Mesendoderm (in vitro differentiated cells): Measurements from ENCODE around the gene RPGRIP1L.
"Not testable (repeated sequence)": the region's sequence is repeated elsewhere in the genome, so short reads cannot be mapped to it uniquely, and the experiment has no call there.

ENCODE experiments used
- DNase-seq: peaks from one replicate; pipeline ENCODE4 v3.0.0; 2013
- H2AK5ac ChIP-seq: 2 replicates; pipeline ENCODE4 v1.6.1; 2013; ENCODE audit warnings: low read length, inconsistent platforms
- H2BK120ac ChIP-seq: 2 replicates; pipeline ENCODE4 v1.6.1; 2013; ENCODE audit warnings: low read depth, mild to moderate bottlenecking, low read length, moderate library complexity, mixed read lengths
- H2BK15ac ChIP-seq: replicated peaks from 2 replicates; pipeline ENCODE4 v1.6.1; 2013; ENCODE audit warnings: low read depth, mild to moderate bottlenecking, moderate library complexity
- H2BK5ac ChIP-seq: 2 replicates; pipeline ENCODE4 v1.6.1; 2013; ENCODE audit warnings: low read length, inconsistent platforms
- H3K18ac ChIP-seq: 2 replicates; pipeline ENCODE4 v1.6.1; 2013; ENCODE audit warnings: mild to moderate bottlenecking, low read length, mixed read lengths
- H3K23ac ChIP-seq: one replicate; pipeline ENCODE4 v1.6.1; 2013; ENCODE audit warnings: low read length
- H3K27ac ChIP-seq: 2 replicates; pipeline ENCODE4 v1.5.1; 2013; ENCODE audit warnings: low read depth, mild to moderate bottlenecking, inconsistent platforms, low read length, moderate library complexity
- H3K27me3 ChIP-seq: 2 replicates; pipeline ENCODE4 v1.6.1; 2013; ENCODE audit warnings: low read length, control low read depth, mild to moderate bottlenecking, inconsistent platforms; ENCODE audit not compliant: insufficient read depth, poor library complexity
- H3K36me3 ChIP-seq: 2 replicates; pipeline ENCODE4 v1.6.1; 2013; ENCODE audit warnings: low read length, inconsistent platforms; ENCODE audit not compliant: control insufficient read depth, insufficient read depth
- H3K4ac ChIP-seq: one replicate; pipeline ENCODE4 v1.6.1; 2013; ENCODE audit warnings: low read depth, mild to moderate bottlenecking, low read length, moderate library complexity
- H3K4me1 ChIP-seq: 2 replicates; pipeline ENCODE4 v1.6.1; 2013; ENCODE audit warnings: low read depth, low read length, inconsistent platforms; ENCODE audit not compliant: control insufficient read depth
- H3K4me2 ChIP-seq: 2 replicates; pipeline ENCODE4 v1.6.1; 2013; ENCODE audit warnings: low read length
- H3K4me3 ChIP-seq: 2 replicates; pipeline ENCODE4 v1.5.1; 2013; ENCODE audit warnings: mild to moderate bottlenecking, low read length
- H3K56ac ChIP-seq: one replicate; pipeline ENCODE4 v1.6.1; 2013; ENCODE audit warnings: low read length
- H3K79me1 ChIP-seq: 2 replicates; pipeline ENCODE4 v1.6.1; 2013; ENCODE audit warnings: low read length, inconsistent platforms
- H3K79me2 ChIP-seq: 2 replicates; pipeline ENCODE4 v1.6.1; 2013; ENCODE audit warnings: mild to moderate bottlenecking, low read length; ENCODE audit not compliant: control insufficient read depth, insufficient read depth
- H3K9ac ChIP-seq: 2 replicates; pipeline ENCODE4 v1.6.1; 2013; ENCODE audit warnings: low read length, inconsistent platforms
- H4K5ac ChIP-seq: one replicate; pipeline ENCODE4 v1.6.1; 2013; ENCODE audit warnings: low read length
- H4K8ac ChIP-seq: one replicate; pipeline ENCODE4 v1.6.1; 2013; ENCODE audit warnings: low read depth, mild to moderate bottlenecking, control low read depth, low read length, moderate library complexity
- WGBS: extraction: QIAGEN DNeasy Blood & Tissue Kit; methylation state at CpG from one replicate; pipeline ENCODE4 v1.1.7; 2013; ENCODE audit warnings: low lambda C conversion rate, missing lambda C conversion rate; ENCODE audit not compliant: insufficient coverage; ENCODE audit errors: extremely low coverage; 5-methylcytosine and 5-hydroxymethylcytosine counted together

The RPGRIP1L gene

GRCh38 chr16:53693320-53693719 lies 10.3 kb downstream of the RPGRIP1L start:
- H3K27ac ChIP-seq, result no peak overlapping the region
- no peak overlapping the region for H3K23ac ChIP-seq
- no peaks in the 10 kb centered on the region for H3K27me3 ChIP-seq
- H2BK120ac ChIP-seq, result no peak overlapping the region
- DNase-seq, result no peak
- H4K5ac ChIP-seq, result no peak overlapping the region
- no peaks in the 10 kb centered on the region for H3K4me1 ChIP-seq
- H3K79me1 ChIP-seq, result no peaks in the 10 kb centered on the region
- H3K36me3 ChIP-seq, result no peaks in the 10 kb centered on the region
- no peak overlapping the region for H3K18ac ChIP-seq
- WGBS, result no CpG with 5 or more reads among the region's 5 CpGs
- H3K4ac ChIP-seq, result no peak overlapping the region
- H2AK5ac ChIP-seq, result no peak overlapping the region
- H4K8ac ChIP-seq, result no peak overlapping the region
- no peak overlapping the region for H3K56ac ChIP-seq
- no peak overlapping the region for H3K4me3 ChIP-seq
- no peak overlapping the region for H3K9ac ChIP-seq
- no peak overlapping the region for H2BK5ac ChIP-seq
- H2BK15ac ChIP-seq, result no peak overlapping the region
- no peak overlapping the region for H3K4me2 ChIP-seq
- no peaks in the 10 kb centered on the region for H3K79me2 ChIP-seq

DNA sequence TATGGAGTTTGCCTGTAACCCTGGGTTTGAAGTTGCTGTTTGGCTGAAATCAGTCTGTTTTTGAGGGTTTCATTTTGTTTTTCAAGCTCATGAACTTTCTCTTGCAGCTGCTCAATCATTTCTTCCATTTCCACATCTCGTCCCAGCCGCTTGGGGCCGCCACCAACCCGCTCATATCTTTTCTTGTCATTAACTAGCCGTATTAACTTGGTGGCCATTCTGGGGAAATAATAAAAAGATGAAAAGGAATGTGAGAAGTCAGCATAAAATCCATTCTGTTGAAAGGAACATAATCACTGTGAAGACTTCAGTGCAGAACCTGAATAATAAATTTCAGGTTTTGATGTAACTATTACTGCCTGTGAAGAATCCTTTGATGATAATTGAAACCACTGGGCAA lies 11.5 kb downstream of the RPGRIP1L start:
- Histone ChIP-seq H2BK5ac (no peak overlapping the region), H3K18ac (no peak overlapping the region), H3K4ac (no peak overlapping the region), H4K5ac (no peak overlapping the region), H3K36me3 (no peaks in the 10 kb centered on the region), H2BK120ac (no peak overlapping the region), H3K9ac (no peak overlapping the region), H3K4me1 (no peaks in the 10 kb centered on the region), H3K4me3 (no peak overlapping the region), H2AK5ac (no peak overlapping the region), H3K56ac (no peak overlapping the region), H3K27ac (no peak overlapping the region), H3K27me3 (no peaks in the 10 kb centered on the region), H2BK15ac (no peak overlapping the region), H3K79me2 (no peaks in the 10 kb centered on the region), H3K4me2 (no peak overlapping the region), H4K8ac (no peak overlapping the region), H3K79me1 (no peaks in the 10 kb centered on the region), H3K23ac (no peak overlapping the region)
- DNase-seq, result peak; percentile 55
- WGBS, result no CpG with 5 or more reads among the region's 5 CpGs

DNA sequence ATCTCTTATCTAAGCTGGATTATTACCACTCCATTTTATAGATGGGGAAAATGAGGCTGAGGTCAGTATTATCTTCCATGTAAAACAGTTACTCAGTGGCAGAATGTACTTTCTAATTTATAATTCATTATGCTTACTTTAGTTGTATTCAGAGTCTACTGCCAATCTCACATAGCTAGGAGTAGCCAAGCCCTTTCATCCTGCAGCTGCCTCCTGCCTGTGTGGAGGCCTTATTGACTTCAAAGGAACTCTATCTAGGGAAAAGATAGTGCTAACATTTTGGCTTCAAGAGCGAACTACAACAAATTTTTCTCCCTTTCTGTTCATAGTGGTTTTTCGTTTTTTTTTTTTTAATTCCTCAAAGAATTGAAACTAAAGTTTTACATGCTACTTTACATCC lies 12.9 kb downstream of the RPGRIP1L start:
- Histone ChIP-seq H3K79me2 (no peaks in the 10 kb centered on the region), H3K4ac (no peak overlapping the region), H3K27ac (no peak overlapping the region), H3K36me3 (no peaks in the 10 kb centered on the region), H4K8ac (no peak overlapping the region), H2BK120ac (no peak overlapping the region), H3K9ac (no peak overlapping the region), H3K18ac (no peak overlapping the region), H4K5ac (no peak overlapping the region), H3K79me1 (no peaks in the 10 kb centered on the region), H2AK5ac (no peak overlapping the region), H3K56ac (no peak overlapping the region), H3K23ac (no peak overlapping the region), H3K4me1 (no peaks in the 10 kb centered on the region), H2BK15ac (no peak overlapping the region), H3K27me3 (no peaks in the 10 kb centered on the region), H3K4me2 (no peak overlapping the region), H3K4me3 (no peak overlapping the region), H2BK5ac (no peak overlapping the region)
- no peak for DNase-seq
- no CpG with 5 or more reads among the region's 2 CpGs for WGBS

DNA sequence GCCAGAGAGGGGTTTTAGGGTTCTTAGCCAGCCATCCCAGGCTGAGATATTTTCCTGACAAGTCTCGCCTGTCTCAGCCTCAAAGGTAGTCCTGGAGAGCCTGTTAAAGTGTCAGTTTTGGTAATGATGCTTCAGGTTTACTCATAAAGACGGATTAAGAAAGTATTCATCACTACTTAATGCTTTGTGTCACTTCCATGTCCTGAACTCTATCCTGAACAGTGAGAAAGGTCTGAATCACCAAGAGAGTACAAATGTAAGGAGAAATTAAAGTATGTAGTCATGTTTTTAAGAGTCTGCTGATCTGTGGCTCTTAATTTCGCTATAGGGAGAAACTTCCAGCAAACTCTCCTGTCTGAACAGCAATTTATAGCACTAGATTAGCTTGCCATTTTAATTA lies 14.0 kb downstream of the RPGRIP1L start:
- no peak overlapping the region for H3K9ac ChIP-seq
- no peak overlapping the region for H3K4ac ChIP-seq
- no peak for DNase-seq
- no peak overlapping the region for H2BK5ac ChIP-seq
- no peaks in the 10 kb centered on the region for H3K79me2 ChIP-seq
- H3K36me3 ChIP-seq, result no peaks in the 10 kb centered on the region
- H3K56ac ChIP-seq, result no peak overlapping the region
- H2AK5ac ChIP-seq, result no peak overlapping the region
- no peaks in the 10 kb centered on the region for H3K79me1 ChIP-seq
- H3K27ac ChIP-seq, result no peak overlapping the region
- no CpG with 5 or more reads among the region's 3 CpGs for WGBS
- H3K18ac ChIP-seq, result no peak overlapping the region
- no peak overlapping the region for H3K4me3 ChIP-seq
- no peaks in the 10 kb centered on the region for H3K27me3 ChIP-seq
- no peak overlapping the region for H2BK15ac ChIP-seq
- no peak overlapping the region for H4K8ac ChIP-seq
- H4K5ac ChIP-seq, result no peak overlapping the region
- H2BK120ac ChIP-seq, result no peak overlapping the region
- no peak overlapping the region for H3K23ac ChIP-seq
- no peaks in the 10 kb centered on the region for H3K4me1 ChIP-seq
- H3K4me2 ChIP-seq, result no peak overlapping the region

DNA sequence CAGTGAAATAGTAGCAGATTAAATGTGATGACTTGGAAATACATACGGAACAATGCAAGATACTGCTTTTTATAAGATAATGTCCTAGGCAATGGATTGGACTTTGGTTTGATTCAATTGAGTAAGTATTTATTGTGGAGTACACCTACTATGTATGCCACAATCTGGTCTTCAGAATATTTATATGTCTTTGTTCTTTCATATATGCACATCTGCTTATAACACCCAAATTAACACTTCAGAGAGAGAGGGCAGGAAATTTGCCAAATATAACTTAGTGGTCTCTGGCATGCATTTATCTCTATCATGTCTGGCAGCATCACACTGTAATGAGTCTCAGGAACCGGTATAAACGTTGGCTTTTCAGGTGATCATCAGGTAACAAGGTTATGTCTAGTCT lies 16.9 kb downstream of the RPGRIP1L start:
- H3K79me1 ChIP-seq, result no peaks in the 10 kb centered on the region
- DNase-seq, result no peak
- no peak overlapping the region for H2BK15ac ChIP-seq
- H3K27ac ChIP-seq, result no peak overlapping the region
- H3K79me2 ChIP-seq, result no peaks in the 10 kb centered on the region
- H3K23ac ChIP-seq, result no peak overlapping the region
- H3K4me1 ChIP-seq, result no peaks in the 10 kb centered on the region
- H4K8ac ChIP-seq, result no peak overlapping the region
- no peak overlapping the region for H3K4me3 ChIP-seq
- no peaks in the 10 kb centered on the region for H3K27me3 ChIP-seq
- no CpG with 5 or more reads among the region's 3 CpGs for WGBS
- no peak overlapping the region for H3K4me2 ChIP-seq
- H3K36me3 ChIP-seq, result no peaks in the 10 kb centered on the region
- H3K56ac ChIP-seq, result no peak overlapping the region
- no peak overlapping the region for H2BK5ac ChIP-seq
- H4K5ac ChIP-seq, result no peak overlapping the region
- no peak overlapping the region for H3K9ac ChIP-seq
- no peak overlapping the region for H3K4ac ChIP-seq
- no peak overlapping the region for H2BK120ac ChIP-seq
- no peak overlapping the region for H2AK5ac ChIP-seq
- H3K18ac ChIP-seq, result no peak overlapping the region

GRCh38 chr16:53685334-53685733 lies 18.3 kb downstream of the RPGRIP1L start:
- not testable (repeated sequence) for H3K27me3 ChIP-seq, H4K5ac ChIP-seq, H2BK5ac ChIP-seq, H3K23ac ChIP-seq, H3K4me2 ChIP-seq, H3K36me3 ChIP-seq, H3K79me2 ChIP-seq, H3K56ac ChIP-seq, H2BK15ac ChIP-seq, H3K4ac ChIP-seq, DNase-seq, H3K9ac ChIP-seq, H3K4me1 ChIP-seq, H2BK120ac ChIP-seq, H4K8ac ChIP-seq, H3K18ac ChIP-seq, H3K4me3 ChIP-seq, H3K79me1 ChIP-seq, H3K27ac ChIP-seq, H2AK5ac ChIP-seq
- WGBS, result no CpG with 5 or more reads among the region's 3 CpGs
